SK-N-SH (cell line): ENCODE results near the gene ARHGAP8. TPM values are rescaled to one million over a fixed set of nuclear protein-coding genes. Genes with fewer than 3 reads are reported as not detected.
A peak's percentile ranks its signal among the peaks of the same experiment; 100 is the strongest.

ENCODE experiments used
- CTCF ChIA-PET: fragments of 300-600, 350-600 bp; formaldehyde crosslinking; extraction: SDS; loops from one replicate; lab custom pipeline; 2021; lab: Yijun Ruan, JAX
- POLR2A ChIA-PET: fragments of 350-600 bp; sonication (Branson Sonifier 250); formaldehyde crosslinking; extraction: SDS; loops from one replicate; lab custom pipeline; 2020; ENCODE audit warnings: antibody characterized with exemption, inconsistent platforms; lab: Yijun Ruan, JAX
- DNase-seq: peaks from one replicate; pipeline ENCODE4 v3.0.0; 2012
- H2AFZ ChIP-seq: fragments of 200-600 bp; sonication (generic); 2 replicates; pipeline ENCODE4 v1.8.1; 2016; ENCODE audit warnings: antibody characterized with exemption, mild to moderate bottlenecking, low read depth
- H3F3A ChIP-seq: fragments of 200-600 bp; sonication (generic); replicated peaks from 2 replicates; pipeline ENCODE3; 2016; ENCODE audit warnings: antibody characterized with exemption, mild to moderate bottlenecking; ENCODE audit not compliant: insufficient read depth
- H3K27ac ChIP-seq, 2 experiments: fragments of 200-500 bp in 1 of 2; fragments of 200-600 bp in 1 of 2; sonication (Bioruptor generic) in 1 of 2; sonication (generic), shearing (Covaris generic) in 1 of 2; 2 replicates each; pipeline versions ENCODE4 v1.5.1 to v1.6.1; 2014 to 2016; ENCODE audit warnings: low read depth in 2 of 2, inconsistent platforms in 1 of 2, low read length in 1 of 2, mild to moderate bottlenecking in 1 of 2, mixed read lengths in 1 of 2
- H3K27me3 ChIP-seq: fragments of 200-600 bp; sonication (generic), shearing (Covaris generic); 2 replicates; pipeline ENCODE4 v1.6.1; 2016; ENCODE audit warnings: mixed run types; ENCODE audit not compliant: insufficient read depth
- H3K36me3 ChIP-seq, 2 experiments: fragments of 200-500 bp in 1 of 2; fragments of 200-600 bp in 1 of 2; sonication (Bioruptor generic) in 1 of 2; sonication (generic) in 1 of 2; replicated peaks in 1 of 2; 2 replicates each; pipeline versions ENCODE3 to v1.5.1; 2014 to 2016; ENCODE audit warnings: low read length in 1 of 2, mild to moderate bottlenecking in 1 of 2; ENCODE audit not compliant: insufficient read depth in 2 of 2, control insufficient read depth in 1 of 2
- H3K4me1 ChIP-seq, 2 experiments: fragments of 200-500 bp in 1 of 2; fragments of 200-600 bp in 1 of 2; sonication (Bioruptor generic) in 1 of 2; sonication (generic), shearing (Covaris generic) in 1 of 2; 2 replicates each; pipeline versions ENCODE4 v1.5.1 to v1.6.1; 2014 to 2016; ENCODE audit warnings: low read depth in 1 of 2, low read length in 1 of 2, mixed run types in 1 of 2; ENCODE audit not compliant: insufficient read depth in 2 of 2, control insufficient read depth in 1 of 2
- H3K4me2 ChIP-seq: fragments of 200-600 bp; sonication (generic), shearing (Covaris generic); 2 replicates; pipeline ENCODE4 v1.6.1; 2017; ENCODE audit warnings: mixed run types
- H3K4me3 ChIP-seq, 2 experiments: fragments of 200-500 bp in 1 of 2; fragments of 200-600 bp in 1 of 2; sonication (Bioruptor generic) in 1 of 2; sonication (generic), shearing (Covaris generic) in 1 of 2; 2 replicates each; pipeline versions ENCODE4 v1.5.1 to v1.8.1; 2014 to 2016; ENCODE audit warnings: low read depth in 2 of 2, inconsistent platforms in 1 of 2, low read length in 1 of 2, mild to moderate bottlenecking in 1 of 2, mixed read lengths in 1 of 2, moderate library complexity in 1 of 2
- H3K79me2 ChIP-seq: fragments of 200-600 bp; sonication (generic); 2 replicates; pipeline ENCODE4 v1.8.1; 2017; ENCODE audit warnings: mild to moderate bottlenecking; ENCODE audit not compliant: insufficient read depth
- H3K9ac ChIP-seq: fragments of 200-600 bp; sonication (generic); 2 replicates; pipeline ENCODE4 v1.6.1; 2017; ENCODE audit warnings: mixed run types
- H3K9me2 ChIP-seq: fragments of 200-600 bp; sonication (generic); 2 replicates; pipeline ENCODE4 v1.6.1; 2017; ENCODE audit warnings: mixed run types
- H3K9me3 ChIP-seq: fragments of 200-600 bp; sonication (generic); 2 replicates; pipeline ENCODE4 v1.6.1; 2017; ENCODE audit warnings: mixed run types, mild to moderate bottlenecking, moderate library complexity
- H4K20me1 ChIP-seq: fragments of 200-600 bp; sonication (generic); 2 replicates; pipeline ENCODE4 v1.6.1; 2017; ENCODE audit warnings: mild to moderate bottlenecking, mixed run types; ENCODE audit not compliant: insufficient read depth
- CHD2 ChIP-seq: fragments of 150-350 bp; IDR thresholded peaks from 2 replicates; pipeline ENCODE4 v1.6.1; 2018; ENCODE audit warnings: low read length; ENCODE audit not compliant: partially characterized antibody
- CTCF ChIP-seq: fragments of 200-600 bp; sonication (generic); IDR thresholded peaks from 2 replicates; pipeline ENCODE4 v1.6.1; 2017; ENCODE audit warnings: antibody characterized with exemption, mild to moderate bottlenecking, moderate library complexity
- EZH2phosphoT487 ChIP-seq: fragments of 200-600 bp; sonication (generic); IDR thresholded peaks from 2 replicates; pipeline ENCODE4 v1.6.1; 2017; ENCODE audit warnings: low read depth, mixed run types, mild to moderate bottlenecking, antibody characterized with exemption, moderate library complexity, borderline replicate concordance
- GABPA ChIP-seq: IDR thresholded peaks from 2 replicates; pipeline ENCODE4 v1.4.0; 2012; ENCODE audit warnings: low read depth, mild to moderate bottlenecking
- NRF1 ChIP-seq: IDR thresholded peaks from 2 replicates; pipeline ENCODE4 v1.6.1; 2012; ENCODE audit warnings: low read depth, mild to moderate bottlenecking, low read length
- RCOR1 ChIP-seq: fragments of 150-350 bp; IDR thresholded peaks from 2 replicates; pipeline ENCODE4 v1.6.1; 2017; ENCODE audit warnings: antibody characterized with exemption, low read length
- RFX5 ChIP-seq: IDR thresholded peaks from 2 replicates; pipeline ENCODE4 v1.6.1; 2012; ENCODE audit warnings: mild to moderate bottlenecking, improper control_type of control experiment, low read length
- TEAD4 ChIP-seq: IDR thresholded peaks from 2 replicates; pipeline ENCODE4 v1.4.0; 2012; ENCODE audit warnings: mild to moderate bottlenecking, borderline replicate concordance; ENCODE audit not compliant: insufficient read depth
- YY1 ChIP-seq: IDR thresholded peaks from 2 replicates; pipeline ENCODE4 v1.4.0; 2012; ENCODE audit warnings: low read depth, mild to moderate bottlenecking
- WGBS: methylation state at CpG from one replicate; pipeline ENCODE4 v1.1.6; 2017; ENCODE audit warnings: low lambda C conversion rate; 5-methylcytosine and 5-hydroxymethylcytosine counted together
- polyA plus RNA-seq, 3 experiments: library from polyadenylated mRNA; depleted of rRNA; stranded (reverse); fragments of >200 nt; gene quantifications; 2 replicates each; pipeline ENCODE4 v1.2.3, GENCODE V29; 2012
- TF ChIP-seq, protein P1 (sequence below): fragments of 150-350 bp; IDR thresholded peaks from 2 replicates; pipeline ENCODE4 v1.6.1; 2016; ENCODE audit warnings: mild to moderate bottlenecking, low read depth, low read length

The ARHGAP8 gene
- polyA plus RNA-seq, 1 of the 3 experiments (the other 2 are of a cell fraction) = 0.08 TPM

GRCh38 chr22:44818727-44819126, 66.4 kb downstream of the ARHGAP8 start (continued):
- TF ChIP-seq CTCF = no peak

GRCh38 chr22:44819966-44820631, 67.7 kb downstream of the ARHGAP8 start:
- POLR2A ChIA-PET = no interaction called here
- Histone ChIP-seq H3K27ac (no peak overlapping the region), H3K9ac (no peak overlapping the region), H3K9me2 (no peaks in the 10 kb centered on the region), H3K4me1 (no peaks in the 10 kb centered on the region; a peak in 1 of 4 replicates), H3K4me2 (no peak overlapping the region), H3K27me3 (no peaks in the 10 kb centered on the region), H3K9me3 (no peaks in the 10 kb centered on the region), H3K36me3 (no peaks in the 10 kb centered on the region), H3F3A (no peaks in the 10 kb centered on the region), H4K20me1 (no peaks in the 10 kb centered on the region)
- no peak for DNase-seq
- TF ChIP-seq YY1 = no peak
- no peak for TF ChIP-seq TEAD4
- TF ChIP-seq, all 33 proteins: peak for 0
- Histone ChIP-seq H3K79me2 (no peaks in the 10 kb centered on the region), H3K4me3 (peak overlapping the region in 1 of 2 experiments; percentile 47; a peak in 1 of 4 replicates), H2AFZ (no peak overlapping the region)
- 63% methylated on average over 3 of the region's 18 CpGs for WGBS
- CTCF ChIA-PET = interaction anchor here (0.7 to 2.7 kb wide), 21 partner anchors 9 to 443 kb away, joined by 3 to 33 read pairs (median 4); partner anchors contain the start of gene NUP50

- Histone ChIP-seq H3K27me3 (no peaks in the 10 kb centered on the region), H2AFZ (no peak overlapping the region), H3K9me3 (no peaks in the 10 kb centered on the region), H3K27ac (no peak overlapping the region), H3K9me2 (no peaks in the 10 kb centered on the region), H4K20me1 (no peaks in the 10 kb centered on the region), H3K4me3 (no peak overlapping the region), H3K36me3 (no peaks in the 10 kb centered on the region), H3F3A (no peaks in the 10 kb centered on the region), H3K4me1 (peaks cover 0 to 3% of the 10 kb centered on the region in 2 experiments; a peak in 1 of 4 replicates), H3K4me2 (no peak overlapping the region), H3K9ac (no peak overlapping the region), H3K79me2 (no peaks in the 10 kb centered on the region)
- CTCF ChIA-PET = interaction anchor here (0.8 to 2.7 kb wide), 9 partner anchors 11 to 277 kb away, joined by 3 to 33 read pairs (median 9); no protein-coding TSS in a partner anchor
- POLR2A ChIA-PET = no interaction called here
- no peak for DNase-seq
- 80% methylated on average over 20 of the region's 24 CpGs for WGBS
- TF ChIP-seq GABPA = no peak
- TF ChIP-seq NRF1 = no peak
- TF ChIP-seq EZH2phosphoT487 = no peak
- no peak for TF ChIP-seq RFX5
- TF ChIP-seq RCOR1 = no peak
- no peak for TF ChIP-seq CHD2
- TF ChIP-seq, protein P1, sequence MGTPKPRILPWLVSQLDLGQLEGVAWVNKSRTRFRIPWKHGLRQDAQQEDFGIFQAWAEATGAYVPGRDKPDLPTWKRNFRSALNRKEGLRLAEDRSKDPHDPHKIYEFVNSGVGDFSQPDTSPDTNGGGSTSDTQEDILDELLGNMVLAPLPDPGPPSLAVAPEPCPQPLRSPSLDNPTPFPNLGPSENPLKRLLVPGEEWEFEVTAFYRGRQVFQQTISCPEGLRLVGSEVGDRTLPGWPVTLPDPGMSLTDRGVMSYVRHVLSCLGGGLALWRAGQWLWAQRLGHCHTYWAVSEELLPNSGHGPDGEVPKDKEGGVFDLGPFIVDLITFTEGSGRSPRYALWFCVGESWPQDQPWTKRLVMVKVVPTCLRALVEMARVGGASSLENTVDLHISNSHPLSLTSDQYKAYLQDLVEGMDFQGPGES = no peak
Measured at GRCh38 chr22:44821741-44822475, 69.5 kb downstream of the ARHGAP8 start.
